ENCODE results near the gene NARS2.

The NARS2 gene

DNA sequence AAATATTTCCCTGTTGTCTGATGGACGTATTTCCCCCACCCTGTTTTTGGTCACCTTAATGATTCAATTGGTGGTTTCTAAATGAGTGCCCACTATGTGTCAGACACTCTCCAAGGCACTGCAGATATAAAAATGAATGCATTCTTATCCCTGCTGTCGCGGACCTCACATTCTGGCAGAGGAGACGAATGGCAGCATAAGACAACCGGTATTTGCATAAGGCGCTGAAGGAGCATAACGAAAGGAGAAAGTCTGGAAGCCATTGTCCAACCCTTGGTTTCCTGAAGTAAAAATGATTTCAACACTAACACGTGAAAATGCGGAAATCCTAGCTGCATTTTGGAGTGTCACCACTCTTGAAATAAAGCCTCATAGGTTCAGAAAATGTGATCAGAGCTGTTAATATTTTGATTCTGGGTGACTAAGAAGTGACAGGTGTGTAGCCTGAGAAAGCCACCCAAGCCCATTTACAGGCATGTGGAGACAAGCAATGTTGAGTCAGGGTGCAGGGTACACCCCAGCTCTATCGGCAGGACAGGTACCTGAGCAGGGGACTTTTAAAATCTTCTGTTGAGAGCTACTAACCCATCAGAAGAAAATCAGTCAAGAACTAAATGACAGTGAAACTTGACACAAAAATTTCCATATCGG, 146.9 kb downstream of the NARS2 start:
- TF ChIP-seq, protein P1, sequence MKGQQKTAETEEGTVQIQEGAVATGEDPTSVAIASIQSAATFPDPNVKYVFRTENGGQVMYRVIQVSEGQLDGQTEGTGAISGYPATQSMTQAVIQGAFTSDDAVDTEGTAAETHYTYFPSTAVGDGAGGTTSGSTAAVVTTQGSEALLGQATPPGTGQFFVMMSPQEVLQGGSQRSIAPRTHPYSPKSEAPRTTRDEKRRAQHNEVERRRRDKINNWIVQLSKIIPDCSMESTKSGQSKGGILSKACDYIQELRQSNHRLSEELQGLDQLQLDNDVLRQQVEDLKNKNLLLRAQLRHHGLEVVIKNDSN (IDR thresholded peaks at IDR 0.05) = no peak
- no peak for TF ChIP-seq CEBPB (IDR thresholded peaks at IDR 0.05)
- no peak for TF ChIP-seq TAF1 (IDR thresholded peaks at IDR 0.05; ENCODE audit: low read depth)
- TF ChIP-seq, protein P2, sequence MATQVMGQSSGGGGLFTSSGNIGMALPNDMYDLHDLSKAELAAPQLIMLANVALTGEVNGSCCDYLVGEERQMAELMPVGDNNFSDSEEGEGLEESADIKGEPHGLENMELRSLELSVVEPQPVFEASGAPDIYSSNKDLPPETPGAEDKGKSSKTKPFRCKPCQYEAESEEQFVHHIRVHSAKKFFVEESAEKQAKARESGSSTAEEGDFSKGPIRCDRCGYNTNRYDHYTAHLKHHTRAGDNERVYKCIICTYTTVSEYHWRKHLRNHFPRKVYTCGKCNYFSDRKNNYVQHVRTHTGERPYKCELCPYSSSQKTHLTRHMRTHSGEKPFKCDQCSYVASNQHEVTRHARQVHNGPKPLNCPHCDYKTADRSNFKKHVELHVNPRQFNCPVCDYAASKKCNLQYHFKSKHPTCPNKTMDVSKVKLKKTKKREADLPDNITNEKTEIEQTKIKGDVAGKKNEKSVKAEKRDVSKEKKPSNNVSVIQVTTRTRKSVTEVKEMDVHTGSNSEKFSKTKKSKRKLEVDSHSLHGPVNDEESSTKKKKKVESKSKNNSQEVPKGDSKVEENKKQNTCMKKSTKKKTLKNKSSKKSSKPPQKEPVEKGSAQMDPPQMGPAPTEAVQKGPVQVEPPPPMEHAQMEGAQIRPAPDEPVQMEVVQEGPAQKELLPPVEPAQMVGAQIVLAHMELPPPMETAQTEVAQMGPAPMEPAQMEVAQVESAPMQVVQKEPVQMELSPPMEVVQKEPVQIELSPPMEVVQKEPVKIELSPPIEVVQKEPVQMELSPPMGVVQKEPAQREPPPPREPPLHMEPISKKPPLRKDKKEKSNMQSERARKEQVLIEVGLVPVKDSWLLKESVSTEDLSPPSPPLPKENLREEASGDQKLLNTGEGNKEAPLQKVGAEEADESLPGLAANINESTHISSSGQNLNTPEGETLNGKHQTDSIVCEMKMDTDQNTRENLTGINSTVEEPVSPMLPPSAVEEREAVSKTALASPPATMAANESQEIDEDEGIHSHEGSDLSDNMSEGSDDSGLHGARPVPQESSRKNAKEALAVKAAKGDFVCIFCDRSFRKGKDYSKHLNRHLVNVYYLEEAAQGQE (IDR thresholded peaks at IDR 0.05; ENCODE audit: low read depth) = no peak
- TF ChIP-seq ZBTB7A (IDR thresholded peaks at IDR 0.05; ENCODE audit: low read depth) = no peak

DNA sequence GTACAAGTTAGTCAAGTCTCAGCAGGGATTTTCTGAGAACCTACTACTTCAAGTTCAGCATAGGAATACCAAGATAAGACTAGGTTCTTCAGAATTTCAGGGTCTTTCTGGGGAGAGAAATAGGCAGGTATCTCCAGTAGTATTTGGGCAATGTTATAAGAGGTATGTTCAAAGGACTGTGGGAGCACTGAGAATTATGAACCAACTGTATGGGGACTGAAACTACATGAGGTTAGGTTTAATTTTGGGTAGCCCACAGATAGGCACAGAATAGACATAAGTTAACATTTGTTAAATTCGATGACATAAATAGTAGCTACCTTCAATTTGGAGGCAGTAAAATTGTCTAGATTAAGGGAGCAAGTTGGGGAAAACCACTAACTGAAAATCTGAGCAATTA, 147.8 kb downstream of the NARS2 start:
- TF ChIP-seq, protein P2 (IDR thresholded peaks at IDR 0.05; ENCODE audit: low read depth) = no peak
- TF ChIP-seq EP300 (IDR thresholded peaks at IDR 0.05; ENCODE audit: borderline replicate concordance) = no peak

DNA sequence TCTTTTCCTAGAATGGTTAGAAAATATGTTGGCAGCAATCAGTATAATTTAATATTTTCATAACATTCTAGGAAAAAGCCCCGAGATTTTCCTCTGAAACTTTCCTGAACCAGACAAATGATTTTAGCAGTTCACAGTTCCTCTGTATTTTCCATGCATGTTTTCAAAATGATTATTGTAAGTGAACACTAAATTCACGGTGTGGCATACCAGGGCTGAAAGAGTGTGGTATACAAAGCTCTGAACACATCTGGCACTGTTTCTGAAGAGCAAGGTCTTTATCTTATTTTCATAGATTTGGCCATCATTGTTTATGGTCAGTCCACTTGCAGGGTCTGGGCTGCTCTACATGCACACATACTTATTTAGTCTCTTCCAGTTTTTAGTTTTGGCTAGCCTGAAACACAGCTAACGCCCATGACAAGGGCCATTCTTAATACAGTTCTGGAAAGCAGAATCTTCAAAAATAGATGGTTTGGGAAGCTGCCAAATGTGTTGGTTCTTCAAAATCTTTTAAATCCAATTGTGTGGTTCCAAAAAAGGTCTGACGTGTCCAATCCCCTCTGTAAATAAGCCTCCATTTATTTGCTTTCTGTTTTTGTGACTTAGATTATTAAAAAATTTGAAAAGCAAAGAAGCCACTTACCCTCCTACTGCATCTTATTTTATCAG, 149.1 kb downstream of the NARS2 start:
- TF ChIP-seq, protein P1 (IDR thresholded peaks at IDR 0.05) = no peak
- TF ChIP-seq TCF12 (IDR thresholded peaks at IDR 0.05; ENCODE audit: low read depth) (no peak), CREB1 (IDR thresholded peaks at IDR 0.05; ENCODE audit: low read depth) (no peak), CEBPB (IDR thresholded peaks at IDR 0.05) (no peak), YY1 (IDR thresholded peaks at IDR 0.05; ENCODE audit: low read depth) (no peak), TEAD4 (IDR thresholded peaks at IDR 0.05) (no peak), RAD21 (IDR thresholded peaks at IDR 0.05; ENCODE audit: low read depth) (no peak), ZBTB7A (IDR thresholded peaks at IDR 0.05; ENCODE audit: low read depth) (no peak), FOXM1 (IDR thresholded peaks at IDR 0.05; ENCODE audit: borderline replicate concordance, low read depth) (no peak), NFIC (IDR thresholded peaks at IDR 0.05) (no peak), EP300 (IDR thresholded peaks at IDR 0.05; ENCODE audit: borderline replicate concordance) (no peak)
- TF ChIP-seq, protein P3, sequence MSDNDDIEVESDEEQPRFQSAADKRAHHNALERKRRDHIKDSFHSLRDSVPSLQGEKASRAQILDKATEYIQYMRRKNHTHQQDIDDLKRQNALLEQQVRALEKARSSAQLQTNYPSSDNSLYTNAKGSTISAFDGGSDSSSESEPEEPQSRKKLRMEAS (IDR thresholded peaks at IDR 0.05) = no peak

- TF ChIP-seq, protein P2 (IDR thresholded peaks at IDR 0.05; ENCODE audit: low read depth) = no peak
- TF ChIP-seq YY1 (IDR thresholded peaks at IDR 0.05; ENCODE audit: low read depth) = no peak
- TF ChIP-seq, protein P1 (IDR thresholded peaks at IDR 0.05) = no peak
- TF ChIP-seq TEAD4 (IDR thresholded peaks at IDR 0.05) = no peak
- TF ChIP-seq CEBPB (IDR thresholded peaks at IDR 0.05) = no peak
- no peak for TF ChIP-seq NFIC (IDR thresholded peaks at IDR 0.05)
- no peak for TF ChIP-seq CREB1 (IDR thresholded peaks at IDR 0.05; ENCODE audit: low read depth)
These were observed 150.1 kb downstream of the NARS2 start for GRCh38 chr11:78424334-78425270.
